PC-9 (cell line): ENCODE measurements around the gene CHIC2. TPM values are rescaled to one million over a fixed set of nuclear protein-coding genes. Genes with fewer than 3 reads are reported as not detected.

ENCODE experiments used
- BruUV-seq: library from RNA; stranded (reverse); fragments of 400-500 nt; replicated peaks from 2 replicates; lab custom pipeline; 2021; lab: Mats Ljungman, UMichigan
- CTCF ChIA-PET: fragments of 300-600 bp; sonication (Branson Sonifier 250); formaldehyde crosslinking; loops from one replicate; lab custom pipeline; 2022; ENCODE audit warnings: antibody characterized with exemption; lab: Charles Lee
- POLR2A ChIA-PET: fragments of 300-600 bp; sonication (Branson Sonifier 250); formaldehyde crosslinking; loops from one replicate; lab custom pipeline; 2022; ENCODE audit warnings: antibody characterized with exemption; ENCODE audit not compliant: unreplicated experiment; lab: Charles Lee
- DNase-seq, 2 experiments: peaks; one replicate each; pipeline versions ENCODE4 v3.0.0 to v3.0.0-alpha.2; 2015 to 2022; ENCODE audit warnings: mixed read lengths in 1 of 2
- H2AFZ ChIP-seq: fragments of 200-600 bp; sonication (generic); 2 replicates; pipeline ENCODE4 v1.8.1; 2017; ENCODE audit warnings: antibody characterized with exemption
- H3F3A ChIP-seq: fragments of 200-600 bp; sonication (generic); 2 replicates; pipeline ENCODE4 v1.8.1; 2017; ENCODE audit warnings: antibody characterized with exemption, mild to moderate bottlenecking, low read depth; ENCODE audit not compliant: insufficient read depth
- H3K27ac ChIP-seq: fragments of 200-600 bp; sonication (generic); 2 replicates; pipeline ENCODE4 v1.6.1; 2016; ENCODE audit warnings: mixed run types
- H3K27me3 ChIP-seq: fragments of 200-600 bp; sonication (generic); 2 replicates; pipeline ENCODE4 v1.6.1; 2016; ENCODE audit warnings: low read depth, mixed run types; ENCODE audit not compliant: insufficient read depth
- H3K36me3 ChIP-seq: fragments of 200-600 bp; sonication (generic); 2 replicates; pipeline ENCODE4 v1.6.1; 2016; ENCODE audit warnings: low read depth, mixed run types
- H3K4me1 ChIP-seq: fragments of 200-600 bp; sonication (generic); replicated peaks from 2 replicates; pipeline ENCODE4 v1.6.1; 2016; ENCODE audit warnings: mixed run types; ENCODE audit not compliant: insufficient read depth
- H3K4me2 ChIP-seq: fragments of 200-600 bp; sonication (generic); 2 replicates; pipeline ENCODE4 v1.6.1; 2017; ENCODE audit warnings: mixed run types
- H3K4me3 ChIP-seq: fragments of 200-600 bp; sonication (generic); 2 replicates; pipeline ENCODE4 v1.6.1; 2016; ENCODE audit warnings: mixed run types
- H3K79me2 ChIP-seq: fragments of 200-600 bp; sonication (generic); 2 replicates; pipeline ENCODE4 v1.6.1; 2017; ENCODE audit warnings: low read depth, mixed run types
- H3K9me2 ChIP-seq: fragments of 200-600 bp; sonication (generic); 2 replicates; pipeline ENCODE4 v1.8.1; 2017; ENCODE audit warnings: mild to moderate bottlenecking; ENCODE audit not compliant: insufficient read depth
- H3K9me3 ChIP-seq: fragments of 200-600 bp; sonication (generic); 2 replicates; pipeline ENCODE4 v1.8.1; 2016; ENCODE audit warnings: low read depth; ENCODE audit not compliant: insufficient read depth
- H4K20me1 ChIP-seq: fragments of 200-600 bp; sonication (generic); 2 replicates; pipeline ENCODE4 v1.8.1; 2017; ENCODE audit not compliant: insufficient read depth
- CTCF ChIP-seq: fragments of 200-600 bp; sonication (generic); conservative IDR thresholded peaks from 2 replicates; pipeline ENCODE4 v1.6.1; 2017; ENCODE audit warnings: mixed run types, antibody characterized with exemption, mild to moderate bottlenecking, moderate library complexity
- EZH2 ChIP-seq: fragments of 200-600 bp; sonication (generic); IDR thresholded peaks from 2 replicates; pipeline ENCODE4 v1.8.0; 2017; ENCODE audit warnings: antibody characterized with exemption, low read depth
- intact Hi-C: fragments of 100-400 bp; cut with micrococcal nuclease; formaldehyde crosslinking; loops from one replicate; pipeline ENCODE4 v1.10.0; 2022; ENCODE audit not compliant: unreplicated experiment
- total RNA-seq: library from RNA; stranded (reverse); gene quantifications from 2 replicates; pipeline ENCODE4 v1.2.3, GENCODE V29; 2021

Gene CHIC2
- total RNA-seq, 1 experiment from 2014 or later: 12.1 TPM

- Histone ChIP-seq H3K27me3 (no peaks in the 10 kb centered on the region), H3K36me3 (no peaks in the 10 kb centered on the region), H3K9me3 (no peaks in the 10 kb centered on the region), H3K9me2 (no peaks in the 10 kb centered on the region), H3K79me2 (no peaks in the 10 kb centered on the region), H3K27ac (no peak overlapping the region), H3F3A (no peaks in the 10 kb centered on the region), H3K4me1 (peaks cover 3% of the 10 kb centered on the region; the same call in 1 of the 2 replicates), H3K4me3 (no peak overlapping the region), H2AFZ (no peak overlapping the region), H3K4me2 (no peak overlapping the region), H4K20me1 (no peaks in the 10 kb centered on the region)
- TF ChIP-seq CTCF: no peak
- TF ChIP-seq EZH2: no peak
- CTCF ChIA-PET: no interaction called here
- POLR2A ChIA-PET: interaction anchor here (0.6 kb wide), 1 partner anchor 1383 kb away, joined by 4 read pairs; no protein-coding TSS in a partner anchor
- intact Hi-C loops: loop anchor here (10.0 kb wide), 1 partner anchor 120 kb away; no protein-coding TSS in a partner anchor
- no TSS peak for BruUV-seq
- no peak for DNase-seq
These were observed 30.9 kb upstream of the CHIC2 start for GRCh38 chr4:54095110-54095825.

- DNase-seq: no peak
- H4K20me1 ChIP-seq: no peaks in the 10 kb centered on the region
- H3F3A ChIP-seq: no peaks in the 10 kb centered on the region
- CTCF ChIA-PET: no interaction called here
- no TSS peak for BruUV-seq
- no peaks in the 10 kb centered on the region for H3K9me2 ChIP-seq
- no peaks in the 10 kb centered on the region for H3K79me2 ChIP-seq
- H3K27me3 ChIP-seq: no peaks in the 10 kb centered on the region
- intact Hi-C loops: loop anchor here (10.0 kb wide), 1 partner anchor 120 kb away; no protein-coding TSS in a partner anchor
- POLR2A ChIA-PET: interaction anchor here (0.6 kb wide), 1 partner anchor 314 kb away, joined by 5 read pairs; no protein-coding TSS in a partner anchor
- no peaks in the 10 kb centered on the region for H3K9me3 ChIP-seq
- TF ChIP-seq CTCF (no peak), EZH2 (no peak)
- H3K4me3 ChIP-seq: no peak overlapping the region
- H3K27ac ChIP-seq: no peak overlapping the region
- no peak overlapping the region for H3K4me2 ChIP-seq
- H2AFZ ChIP-seq: no peak overlapping the region
- H3K4me1 ChIP-seq: peaks cover 3% of the 10 kb centered on the region; the same call in 1 of the 2 replicates
- H3K36me3 ChIP-seq: no peaks in the 10 kb centered on the region
These were observed 30.0 kb upstream of the CHIC2 start for GRCh38 chr4:54094451-54094850.

GRCh38 chr4:54093324-54094240, 29.2 kb upstream of the CHIC2 start:
- no peak overlapping the region for H3K4me2 ChIP-seq
- peaks cover 3% of the 10 kb centered on the region; the same call in 1 of the 2 replicates for H3K4me1 ChIP-seq
- intact Hi-C loops: loop anchor here (10.0 kb wide), 1 partner anchor 121 kb away; no protein-coding TSS in a partner anchor
- no peaks in the 10 kb centered on the region for H3K9me3 ChIP-seq
- H3K36me3 ChIP-seq: no peaks in the 10 kb centered on the region
- no peak overlapping the region for H3K27ac ChIP-seq
- no peak overlapping the region for H3K4me3 ChIP-seq
- H3F3A ChIP-seq: no peaks in the 10 kb centered on the region
- no peaks in the 10 kb centered on the region for H3K9me2 ChIP-seq
- DNase-seq: no peak
- ChIA-PET POLR2A (interaction anchor here (0.6 kb wide), 1 partner anchor 313 kb away, joined by 5 read pairs; no protein-coding TSS in a partner anchor), CTCF (no interaction called here)
- H4K20me1 ChIP-seq: no peaks in the 10 kb centered on the region
- no TSS peak for BruUV-seq
- no peaks in the 10 kb centered on the region for H3K79me2 ChIP-seq
- H3K27me3 ChIP-seq: no peaks in the 10 kb centered on the region
- H2AFZ ChIP-seq: no peak overlapping the region
- TF ChIP-seq EZH2 (no peak), CTCF (no peak)
